HG02981 (cell line): ENCODE measurements around the gene STIMATE.

ENCODE experiments used
- ATAC-seq: cut with Tn5 transposase; IDR thresholded peaks from one replicate; pipeline ENCODE4 v1.9.1; 2021; ENCODE audit warnings: mild to moderate bottlenecking, moderate library complexity; ENCODE audit not compliant: unreplicated experiment

Gene STIMATE

DNA sequence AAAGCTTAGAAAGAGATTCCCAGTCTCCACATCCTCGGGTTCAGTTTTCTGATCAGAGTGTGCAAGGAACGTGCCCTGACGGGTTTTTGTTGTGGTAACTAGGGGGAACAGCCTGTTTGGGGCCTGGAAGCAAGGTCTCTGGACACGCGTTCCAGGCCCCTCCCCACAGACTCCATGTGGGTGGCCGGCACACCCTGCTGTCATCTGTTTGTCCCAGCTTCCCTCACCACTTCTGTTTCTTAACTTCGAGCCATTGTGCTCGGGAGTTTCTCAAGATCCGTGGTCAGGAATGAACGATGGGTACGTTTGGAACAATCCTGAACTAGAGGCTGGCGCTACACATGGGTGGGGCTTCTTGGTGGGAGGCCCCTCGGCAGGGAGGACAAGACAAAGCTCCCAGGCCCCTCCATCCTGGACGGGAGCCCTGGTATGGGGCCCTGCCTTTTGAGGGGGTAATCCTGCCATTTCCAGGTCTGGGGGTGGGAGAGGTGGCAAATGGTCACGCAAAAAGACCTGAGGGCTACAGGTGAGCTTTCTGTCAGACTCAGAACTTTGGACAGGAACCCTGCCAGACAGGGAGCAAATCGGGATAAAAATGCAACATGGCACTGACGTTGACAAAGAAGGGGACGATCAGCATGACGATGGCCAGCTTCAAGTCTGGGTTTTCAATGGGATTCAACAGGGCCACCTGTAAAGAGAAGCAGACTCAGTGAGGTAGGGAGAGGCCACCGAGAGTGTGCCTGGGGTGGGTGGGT, 54.1 kb downstream of the STIMATE start:
- no peak for ATAC-seq

DNA sequence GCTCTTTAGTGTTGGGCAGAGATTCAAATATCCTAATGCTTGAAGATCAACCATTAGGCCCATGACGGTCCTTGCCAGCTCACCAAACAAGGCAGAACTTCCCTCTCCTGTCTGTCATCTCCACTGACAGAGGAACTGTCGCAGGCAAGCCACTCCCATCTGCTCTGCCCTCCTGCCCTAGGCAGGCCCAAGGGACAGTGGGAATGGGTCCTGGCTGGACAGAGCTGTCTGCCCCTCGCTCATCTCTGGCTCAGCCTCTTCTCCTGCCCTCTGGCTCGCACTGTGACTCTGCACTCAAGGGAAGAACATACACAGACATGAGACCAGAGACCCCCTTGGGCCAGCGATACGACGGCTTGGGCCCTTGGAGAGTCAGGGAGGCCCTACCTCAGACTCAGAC, 54.9 kb downstream of the STIMATE start:
- no peak for ATAC-seq

DNA sequence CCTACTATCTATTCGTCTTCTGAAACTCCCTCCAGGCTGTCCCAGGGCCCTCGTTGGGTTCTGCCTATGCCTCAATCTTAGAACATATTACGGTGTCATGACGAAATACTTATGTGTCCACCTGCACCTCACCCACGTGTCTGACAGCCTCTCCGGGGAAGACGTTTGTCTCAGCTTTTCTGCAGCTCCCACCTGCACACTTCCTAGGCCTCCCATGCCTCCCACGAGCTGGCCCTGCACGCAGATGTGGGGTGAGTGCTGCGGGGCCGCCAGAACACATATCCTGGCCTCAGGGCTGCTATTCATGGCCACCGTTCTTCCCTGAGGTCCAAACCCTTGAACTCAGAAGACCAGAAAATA, 55.4 kb downstream of the STIMATE start:
- no peak for ATAC-seq

DNA sequence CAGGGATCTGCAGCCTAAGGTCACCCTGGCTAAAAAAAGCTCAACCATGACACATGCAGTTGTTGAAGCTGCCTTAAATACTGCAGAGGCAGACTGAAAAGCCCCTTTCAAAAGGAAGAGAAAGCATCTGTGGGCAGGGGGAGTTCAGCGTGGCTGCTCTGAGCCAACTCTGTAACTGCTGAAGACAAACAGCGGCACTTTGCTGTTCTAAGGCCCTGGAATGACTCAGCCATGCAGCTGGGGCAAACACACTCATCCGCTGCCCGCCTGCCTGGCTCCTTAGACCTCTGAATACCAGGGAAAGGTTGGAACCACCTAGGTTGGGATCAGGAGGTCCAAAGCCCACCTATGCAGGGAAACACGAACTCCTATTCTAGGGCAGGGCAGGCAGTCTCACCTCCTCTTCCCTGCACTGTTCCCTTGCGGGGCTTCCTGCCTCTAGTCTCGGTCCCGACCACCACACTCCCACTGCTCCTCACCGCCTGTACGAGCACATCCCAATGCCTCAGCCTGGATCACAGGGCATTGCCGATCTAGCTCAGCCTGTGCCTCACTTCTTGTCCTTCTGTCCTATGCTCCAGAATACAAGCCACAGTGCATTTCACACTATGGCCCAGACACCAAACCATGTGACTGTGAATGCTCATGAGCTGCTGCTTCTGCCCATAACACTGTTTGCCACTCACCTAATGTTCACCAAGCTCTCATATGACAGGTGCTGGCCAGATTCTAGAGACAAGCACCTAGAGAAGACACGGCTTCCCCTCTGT, 56.0 kb downstream of the STIMATE start:
- no peak for ATAC-seq

DNA sequence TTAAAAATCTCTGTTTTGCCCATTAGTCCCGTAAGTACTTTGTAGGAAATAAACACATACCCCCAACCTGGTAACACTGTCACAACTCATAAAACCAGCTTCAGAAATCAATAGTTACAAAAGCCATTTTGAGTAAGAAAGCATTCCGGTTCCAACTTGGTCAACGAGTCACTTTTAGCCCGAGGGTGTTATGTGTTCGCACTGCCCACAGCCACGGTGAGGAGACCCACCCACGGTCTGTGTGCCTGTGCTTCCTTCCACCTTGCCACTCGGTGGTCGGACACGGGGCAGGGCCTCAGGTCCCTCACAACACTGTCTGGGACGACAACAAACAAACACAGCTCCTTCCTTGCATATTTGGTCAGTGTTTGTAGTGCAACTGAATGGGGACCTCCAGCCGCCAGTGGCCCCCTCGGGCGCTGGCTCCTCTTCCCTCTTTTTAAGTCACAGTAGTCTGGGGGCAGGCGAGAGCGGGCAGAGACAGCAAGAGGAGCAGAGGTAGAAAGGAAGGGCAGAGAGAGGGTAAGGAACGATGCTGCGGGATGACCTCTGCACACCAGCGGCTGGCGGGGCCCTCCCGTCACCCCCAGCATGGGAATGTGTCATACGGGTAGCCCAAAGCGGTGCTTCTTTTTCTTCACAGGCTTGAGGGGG, 57.3 kb downstream of the STIMATE start:
- ATAC-seq = no peak

DNA sequence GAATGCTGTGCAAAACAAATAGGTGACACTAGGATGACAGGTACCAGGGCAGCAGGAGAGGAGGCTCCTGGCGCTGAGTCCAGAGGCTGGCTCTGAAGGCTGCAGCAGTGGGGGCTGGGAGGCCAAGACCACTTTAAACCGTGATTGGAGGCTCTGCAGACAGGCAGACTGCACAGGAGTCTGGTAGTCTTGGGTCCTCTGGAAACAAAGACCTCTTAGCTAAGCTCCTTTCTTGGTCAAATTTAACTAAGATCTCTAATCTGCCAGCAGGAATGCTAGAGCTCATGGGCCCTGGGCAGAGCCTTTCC, 58.1 kb downstream of the STIMATE start:
- ATAC-seq = no peak

DNA sequence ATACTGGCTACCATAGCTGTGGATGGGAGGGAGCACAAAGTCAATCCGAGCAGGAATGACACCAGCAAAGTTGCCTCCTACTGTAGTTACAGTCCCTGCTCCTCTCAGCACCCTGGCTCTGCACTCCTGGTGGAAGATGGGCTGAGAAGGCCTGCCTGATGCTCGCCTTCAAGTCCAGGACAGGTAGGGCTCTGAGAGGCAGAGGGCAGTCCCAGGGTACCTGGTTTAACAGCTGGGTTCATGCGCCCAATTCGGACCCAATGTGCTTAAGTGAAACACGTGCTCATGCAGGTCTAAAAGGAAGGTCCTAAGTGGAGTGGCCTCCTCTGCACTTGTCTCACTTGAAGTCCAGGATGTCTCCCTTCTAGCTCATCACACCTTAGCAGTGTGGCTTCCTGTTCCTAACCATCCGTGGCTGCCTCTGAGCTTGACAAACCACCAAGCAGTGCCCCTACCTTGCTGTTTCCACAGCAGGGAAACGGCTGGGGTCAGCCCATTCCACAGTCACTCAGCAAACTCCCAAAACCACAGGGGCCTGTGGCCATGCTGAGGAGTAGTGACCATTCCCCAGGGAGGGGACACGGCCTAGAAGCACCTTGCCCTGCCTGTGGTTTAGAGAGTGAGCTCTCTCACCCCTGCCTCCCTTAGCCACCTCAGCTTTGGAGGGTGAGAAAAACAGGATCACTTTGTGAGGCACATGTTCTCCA, 58.6 kb downstream of the STIMATE start:
- ATAC-seq = no peak

DNA sequence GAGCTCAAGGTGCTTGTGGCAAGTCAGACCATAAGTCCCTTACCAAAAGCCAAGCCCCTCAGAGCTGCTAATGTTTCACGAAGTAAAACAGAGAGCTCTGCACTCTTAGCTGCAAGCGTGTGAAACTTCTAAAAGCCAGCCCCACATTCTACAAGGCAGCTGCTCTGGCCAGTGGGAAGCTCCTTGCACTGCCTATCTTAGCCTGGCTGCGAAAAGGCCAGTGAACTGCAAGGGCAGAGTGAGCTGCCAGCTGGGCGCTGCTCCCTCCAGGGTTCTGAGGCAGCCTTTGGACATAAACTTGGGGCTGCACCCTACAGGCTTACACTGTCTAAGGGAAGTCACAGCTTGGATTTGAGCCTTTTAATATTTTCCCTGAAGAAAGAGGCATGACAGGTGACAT, 60.4 kb downstream of the STIMATE start:
- no peak for ATAC-seq

DNA sequence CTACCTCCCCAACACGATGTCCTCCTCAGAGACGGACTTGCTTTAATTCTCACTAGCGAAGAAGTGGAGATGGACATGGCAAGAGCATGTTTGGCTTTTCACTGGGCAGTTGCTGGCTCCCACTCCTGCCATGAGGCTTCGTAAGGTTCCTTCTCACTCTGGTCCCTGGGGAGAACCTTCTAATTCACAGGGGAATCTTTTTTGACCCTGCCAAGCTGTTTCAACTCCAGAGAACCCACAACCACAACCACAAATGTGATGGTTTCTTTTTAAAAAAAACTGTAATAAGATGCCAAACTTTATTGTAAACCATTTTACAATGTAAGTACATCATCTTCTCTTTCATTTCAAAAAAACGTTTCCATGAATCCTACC, 60.9 kb downstream of the STIMATE start:
- ATAC-seq = no peak

DNA sequence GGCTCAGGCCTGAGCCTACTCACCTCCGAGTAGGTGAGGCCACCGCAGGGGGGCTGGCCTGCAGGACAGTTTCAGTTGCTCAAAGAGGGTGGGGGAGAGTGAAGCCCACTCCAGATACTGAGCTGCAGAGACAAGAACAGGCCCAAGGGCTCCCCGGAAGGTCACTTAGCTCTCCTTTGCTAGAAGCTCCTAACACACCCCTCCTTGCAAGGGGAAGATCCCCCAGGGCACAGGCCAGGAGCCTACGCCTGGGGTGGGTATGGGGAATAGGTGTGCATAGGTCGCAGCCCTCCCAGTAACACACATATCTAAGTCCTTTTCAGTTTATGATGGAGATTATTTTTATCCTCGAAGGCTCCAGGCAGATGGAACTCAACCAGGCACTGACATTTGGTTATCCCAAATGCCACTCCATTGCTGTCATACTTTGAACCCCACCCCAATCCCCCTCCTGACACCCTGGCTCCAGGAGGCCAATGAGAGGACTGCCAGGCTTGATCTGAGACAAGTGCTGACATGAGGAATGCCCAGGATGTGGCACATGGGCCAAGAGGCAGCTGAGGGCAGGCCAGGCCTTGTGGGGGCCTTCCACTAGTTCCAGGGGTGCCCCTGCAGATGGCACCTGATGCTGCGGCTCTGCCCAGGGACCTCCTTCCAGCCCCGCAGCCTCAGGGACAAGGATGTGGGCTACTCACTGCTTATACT, 61.4 kb downstream of the STIMATE start:
- ATAC-seq = no peak

DNA sequence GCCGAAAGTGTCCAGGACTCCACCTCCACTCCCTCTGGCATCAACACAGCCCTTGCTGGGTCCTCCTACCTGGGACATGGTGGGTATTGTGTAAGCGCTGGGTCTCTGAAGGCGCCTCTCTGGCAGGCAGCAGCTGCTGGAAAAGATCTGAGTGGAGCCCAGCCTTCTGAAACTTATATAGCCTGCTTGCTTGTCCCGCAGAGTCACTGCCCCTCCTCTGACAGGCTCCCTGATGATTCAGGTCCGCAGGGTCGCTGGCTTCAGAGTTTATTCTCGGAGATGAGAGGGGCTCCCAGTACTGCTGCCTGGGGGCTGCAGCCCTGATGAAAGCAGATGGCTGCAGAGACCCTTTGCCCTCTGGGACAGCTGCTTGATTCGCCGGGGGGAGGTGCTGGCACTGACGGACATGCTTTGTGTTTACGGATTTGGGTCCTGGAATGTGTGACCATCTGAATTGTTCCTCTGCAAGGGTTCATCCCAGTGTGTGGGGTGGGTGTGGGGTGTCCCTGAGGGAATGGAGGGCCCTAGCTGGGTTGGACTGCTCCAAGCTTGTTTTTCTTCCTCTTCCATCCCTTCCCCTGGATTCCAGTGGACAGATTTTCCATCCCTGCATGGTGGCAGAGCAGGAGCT, 62.4 kb downstream of the STIMATE start, which contains the start of gene MUSTN1:
Gene MUSTN1, minus strand, starts transcription at position 149 of the 631 bp plus-strand sequence. Its CDS starts 71 bp downstream, at position 78.
- ATAC-seq = no peak

DNA sequence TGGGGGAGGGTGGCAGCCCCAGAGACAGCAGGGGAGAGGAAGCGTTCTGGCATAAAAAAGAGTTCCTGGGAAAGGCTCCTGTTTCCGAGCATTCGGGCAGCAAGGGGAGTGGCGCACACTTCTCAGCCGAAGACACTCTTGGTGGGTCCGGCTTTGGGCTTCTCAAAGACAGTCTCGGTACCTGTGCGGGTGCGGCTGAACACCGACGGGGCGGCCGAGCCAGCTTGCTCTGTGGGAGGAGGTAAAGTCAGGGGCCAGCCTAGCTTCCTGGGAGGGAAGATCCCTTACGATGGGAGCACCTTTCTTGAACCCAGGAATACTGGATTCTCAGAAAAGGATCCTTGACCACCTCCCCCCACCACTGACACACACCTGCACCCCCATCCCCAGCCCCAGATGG, 64.1 kb downstream of the STIMATE start:
- no peak for ATAC-seq

DNA sequence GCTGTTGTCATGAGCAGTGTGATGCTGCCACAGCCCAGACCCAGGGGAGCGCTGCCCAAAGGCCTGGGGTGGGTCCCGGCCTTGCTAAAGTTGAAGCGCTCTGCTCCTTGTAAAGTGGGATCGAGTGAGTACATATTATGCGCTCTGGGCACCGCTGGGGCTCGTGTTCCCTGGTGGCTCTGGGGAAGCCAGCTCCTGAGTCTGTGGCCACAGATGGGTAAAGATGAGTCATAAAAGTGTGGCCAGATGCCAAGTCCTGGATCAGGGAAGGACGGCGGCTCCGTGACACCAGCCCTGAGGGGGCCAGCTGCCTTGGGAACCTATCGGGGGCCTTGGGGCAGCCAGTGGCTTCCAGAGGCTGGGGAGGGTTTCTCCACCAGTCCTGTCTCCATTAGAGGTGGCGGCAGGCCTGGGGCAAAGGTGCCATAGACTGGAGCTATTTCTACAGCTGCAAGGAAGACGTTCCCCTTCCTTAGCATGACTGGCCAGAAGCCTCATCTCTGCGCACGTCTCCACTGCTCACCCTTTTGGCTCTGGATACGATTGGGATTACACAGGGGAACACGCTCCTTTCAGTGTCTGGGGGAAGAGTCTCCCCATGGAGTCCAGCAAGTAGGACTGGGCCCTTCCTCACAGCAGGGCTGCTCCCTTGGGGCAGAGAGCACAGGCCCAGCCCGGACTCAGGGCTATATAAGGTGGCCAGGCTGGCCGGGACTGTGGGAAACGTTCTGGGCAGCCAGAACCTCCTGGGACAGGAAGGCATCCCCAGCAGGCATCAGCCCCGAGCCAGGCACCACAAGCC, 65.6 kb downstream of the STIMATE start:
- no peak for ATAC-seq

DNA sequence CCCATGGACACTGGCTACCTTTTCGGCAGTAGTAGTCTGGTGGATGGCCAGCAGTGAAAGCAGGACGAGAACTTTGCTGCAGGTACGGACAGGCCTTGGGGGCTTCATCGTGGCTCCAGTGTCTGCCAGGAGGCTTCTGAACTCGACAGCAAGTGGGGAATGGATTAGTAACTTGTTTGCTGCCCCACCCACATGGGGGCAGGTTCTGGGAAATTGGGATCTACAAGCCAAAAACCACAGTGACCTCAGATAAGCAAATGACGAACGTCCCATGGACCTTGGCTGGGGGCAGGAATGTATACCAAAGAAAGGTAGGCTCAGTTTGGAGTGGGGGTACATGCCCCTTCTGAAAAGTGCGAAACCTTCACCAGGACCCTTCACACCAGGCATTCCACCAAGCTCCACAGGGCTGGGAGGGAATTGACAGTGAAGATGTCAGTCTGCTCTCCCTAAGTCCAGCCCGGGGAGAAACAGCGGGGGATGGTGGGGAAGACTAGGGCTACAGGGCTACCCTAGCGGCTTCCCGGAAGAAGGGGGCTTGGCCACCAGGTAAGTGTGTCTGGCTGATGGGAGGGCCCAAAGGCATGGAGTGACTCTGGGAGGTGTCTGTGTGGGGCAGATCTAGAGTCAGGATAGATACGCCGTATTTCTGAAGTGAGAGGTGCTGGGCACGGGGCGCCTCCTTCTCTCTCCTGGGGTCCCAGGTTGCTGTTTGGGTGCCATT, 66.7 kb downstream of the STIMATE start, which contains the start of gene ITIH4:
Gene ITIH4, minus strand, starts transcription at position 138 of the 724 bp plus-strand sequence. Its CDS starts 30 bp downstream, at position 108.
- no peak for ATAC-seq

DNA sequence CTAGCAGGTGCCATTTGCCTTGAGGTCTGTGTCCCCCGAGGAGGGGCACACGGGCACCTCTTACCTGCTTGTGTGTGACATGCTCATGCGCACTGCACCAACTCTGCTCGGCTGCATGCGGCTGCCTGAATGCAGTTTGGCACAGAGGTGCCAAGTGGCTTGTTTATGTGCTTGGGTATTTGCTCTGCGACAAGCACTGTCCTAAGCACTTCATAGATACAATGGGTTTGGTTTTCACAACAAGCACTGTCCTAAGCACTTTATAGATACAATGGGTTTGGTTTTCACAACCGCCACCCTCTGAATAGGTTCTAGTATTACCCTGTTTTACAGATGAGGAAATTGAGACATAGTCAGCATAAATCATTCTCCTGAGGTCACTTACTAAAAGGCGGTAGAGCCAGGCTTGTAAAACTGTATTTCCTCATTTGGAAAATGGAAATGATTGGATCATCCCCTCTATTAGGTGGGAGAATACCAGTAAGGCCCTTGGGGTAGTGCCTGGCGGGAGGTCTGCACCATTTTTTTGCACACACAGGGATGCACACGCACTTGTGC, 67.4 kb downstream of the STIMATE start:
- no peak for ATAC-seq

DNA sequence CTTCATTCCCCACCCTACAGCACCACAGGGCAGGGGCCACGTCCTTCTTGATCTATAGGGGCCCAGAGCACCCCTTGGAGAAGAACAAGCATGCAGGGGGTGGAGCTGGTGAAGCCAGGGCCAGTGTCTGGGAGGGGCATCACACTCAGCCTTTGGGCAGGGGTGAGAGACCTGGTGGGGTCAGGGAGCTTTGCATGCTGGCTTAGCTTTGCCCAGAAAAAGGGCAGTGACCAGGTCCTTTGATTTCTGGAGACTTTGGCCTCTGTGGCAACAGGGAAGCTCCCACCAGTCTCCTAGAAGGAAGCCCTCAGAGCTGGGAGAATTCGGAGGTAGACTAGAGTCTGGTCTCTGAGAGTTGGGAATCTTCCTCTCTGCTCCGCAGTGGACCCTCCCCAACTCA, 67.9 kb downstream of the STIMATE start:
- no peak for ATAC-seq

DNA sequence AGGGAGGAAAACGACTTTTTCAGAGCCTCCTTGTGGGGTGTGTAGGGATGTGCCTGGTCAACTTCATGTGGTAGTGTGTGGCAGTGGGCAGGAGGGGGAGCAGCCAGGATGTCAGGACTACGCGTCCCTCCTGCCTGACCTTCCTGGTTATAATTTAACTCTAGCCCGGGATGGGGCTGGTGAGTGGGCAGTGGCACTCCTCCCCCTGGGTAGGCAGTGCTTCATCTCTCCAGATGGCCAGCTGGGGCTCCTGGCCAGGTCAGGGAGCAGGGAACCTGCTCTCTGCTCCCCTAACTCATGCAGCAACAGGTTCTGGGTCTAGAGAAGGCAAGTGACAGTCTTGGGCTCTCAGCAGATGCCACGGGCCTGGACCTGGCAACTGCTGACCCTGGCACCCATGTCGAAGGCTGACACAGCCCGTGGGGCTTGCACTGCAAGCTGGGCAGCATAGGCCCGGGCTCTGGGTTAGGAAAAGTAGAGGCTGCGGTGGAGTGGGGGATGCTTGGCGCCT, 69.4 kb downstream of the STIMATE start:
- ATAC-seq = no peak

DNA sequence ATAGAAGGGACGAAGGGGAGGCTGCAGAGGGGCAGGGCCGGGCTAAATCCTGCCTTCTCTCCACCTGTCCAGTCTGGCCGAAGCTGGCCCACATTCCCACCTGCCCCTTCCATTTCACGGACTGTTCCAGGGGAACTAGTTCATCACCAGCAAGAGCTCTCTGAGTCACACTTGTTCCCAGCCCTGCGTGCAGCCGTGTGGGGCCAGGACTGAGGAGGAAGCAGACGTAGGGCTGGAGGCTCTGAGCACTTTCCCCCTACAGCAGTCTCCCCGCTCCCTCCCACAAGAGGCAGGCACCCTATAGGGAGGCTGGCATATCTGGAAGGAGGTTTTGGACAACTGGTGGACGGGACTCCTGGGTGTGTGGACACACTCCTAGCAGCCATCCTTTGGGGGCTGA, 69.9 kb downstream of the STIMATE start:
- ATAC-seq = no peak
